Measurements from ENCODE around the gene ETNK1.

GRCh38 chr12:22625762-22626294 is 857 bp downstream of the ETNK1 start:
- TF ChIP-seq CTCF (IDR thresholded peaks at IDR 0.05) (no peak), POLR2A (IDR thresholded peaks at IDR 0.05) (no peak)
